M059J (cell line): ENCODE results near the gene PPP1R13L. TPM values are rescaled to one million over a fixed set of nuclear protein-coding genes. Genes with fewer than 3 reads are reported as not detected.

Experiments
- DNase-seq: peaks from one replicate; pipeline ENCODE4 v3.0.0-alpha.2; 2012; ENCODE audit warnings: low read depth
- total RNA-seq: library from RNA; depleted of rRNA; stranded (reverse); fragments of >200 nt; shearing (Covaris generic); gene quantifications from 2 replicates; pipeline ENCODE4 v1.2.3, GENCODE V29; 2014

The PPP1R13L gene
- total RNA-seq, 1 experiment from 2014 or later, result 7.4 TPM

DNA sequence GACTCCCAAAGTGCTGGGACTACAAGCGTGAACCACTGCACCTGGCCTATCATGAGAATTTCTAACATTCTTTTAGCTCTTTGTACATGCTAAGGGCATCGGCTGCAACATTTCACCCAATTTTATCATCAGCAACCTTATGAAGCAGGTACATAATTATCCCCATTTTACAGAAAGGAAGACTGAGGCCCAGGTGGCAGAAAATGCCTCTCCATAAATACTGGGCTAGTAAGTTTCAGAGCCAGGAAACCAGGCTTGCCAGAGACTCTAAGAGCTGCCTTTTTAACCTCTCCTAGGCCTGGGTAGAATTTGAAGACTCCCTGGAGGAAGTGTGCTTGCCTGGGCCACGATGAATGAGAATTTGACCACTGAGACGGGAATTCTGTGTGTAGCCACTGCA lies 36.7 kb downstream of the PPP1R13L start:
- no peak for DNase-seq

DNA sequence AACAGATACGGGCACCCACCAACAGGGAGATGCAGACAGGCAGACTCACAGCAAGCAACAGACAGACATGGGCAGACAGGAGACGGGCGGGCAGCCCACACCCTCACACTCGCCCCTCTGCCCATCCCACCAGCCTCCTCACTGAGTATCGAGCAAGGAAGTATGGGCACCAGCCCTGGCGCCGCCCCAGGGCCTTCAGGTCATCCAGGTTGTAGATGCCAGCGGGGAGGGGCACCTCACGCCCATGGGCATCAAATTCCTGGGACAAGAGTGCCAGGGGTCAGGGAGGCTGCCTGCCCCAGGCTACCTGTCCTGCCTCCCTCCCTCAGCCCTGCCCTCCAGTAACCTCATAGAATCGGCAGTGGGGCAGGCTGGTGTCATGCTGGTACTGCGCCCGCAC lies 40.2 kb downstream of the PPP1R13L start:
- DNase-seq, result no peak

DNA sequence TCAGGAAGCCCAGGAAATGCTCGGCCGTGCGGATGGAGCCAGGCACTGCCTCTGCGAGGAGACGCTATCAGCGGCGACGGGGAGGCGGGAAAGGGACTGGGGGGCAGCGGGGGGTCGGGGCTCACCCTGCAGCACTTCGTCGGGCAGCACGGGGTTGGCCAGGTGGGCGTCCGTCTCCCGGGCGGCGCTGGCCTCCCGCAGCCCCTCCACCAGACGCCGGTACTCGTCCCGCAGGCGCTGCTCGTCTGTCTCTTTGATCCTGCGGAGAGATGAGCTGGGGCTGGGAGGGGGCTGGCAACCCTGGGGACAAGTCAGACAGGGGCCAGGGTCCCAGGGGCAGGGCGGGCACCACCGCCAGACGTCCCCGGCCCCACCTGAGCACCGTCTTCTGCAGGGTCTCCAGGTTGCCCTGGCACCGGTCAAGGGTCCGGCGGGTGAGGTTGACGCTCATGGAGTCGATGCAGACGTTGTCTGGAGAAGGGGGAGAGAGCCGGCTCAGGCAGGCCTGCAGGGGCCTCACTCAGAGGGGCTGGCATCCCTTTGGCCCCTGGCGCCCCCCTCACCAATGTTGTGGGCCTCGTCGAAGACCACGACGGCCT lies 40.9 kb downstream of the PPP1R13L start:
- no peak for DNase-seq

DNA sequence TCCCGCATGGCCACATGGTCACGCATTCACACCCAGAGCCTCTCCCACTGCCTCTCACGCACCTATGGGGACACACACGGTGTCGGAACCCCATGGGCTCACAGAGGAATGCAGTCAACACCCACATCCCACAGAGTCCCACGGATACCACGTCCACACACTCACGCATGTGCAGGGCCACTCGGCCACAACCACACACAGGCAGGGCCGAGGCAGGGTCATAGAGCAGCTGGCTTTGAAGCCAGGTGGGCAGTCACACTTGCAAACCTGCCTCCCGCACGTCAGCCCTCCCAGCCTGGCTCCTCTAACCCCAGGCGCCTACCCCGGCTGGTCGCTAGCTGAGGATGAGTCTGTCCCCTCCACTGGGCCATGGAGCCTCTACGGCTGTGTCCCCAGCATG lies 42.6 kb downstream of the PPP1R13L start:
- DNase-seq, result no peak

DNA sequence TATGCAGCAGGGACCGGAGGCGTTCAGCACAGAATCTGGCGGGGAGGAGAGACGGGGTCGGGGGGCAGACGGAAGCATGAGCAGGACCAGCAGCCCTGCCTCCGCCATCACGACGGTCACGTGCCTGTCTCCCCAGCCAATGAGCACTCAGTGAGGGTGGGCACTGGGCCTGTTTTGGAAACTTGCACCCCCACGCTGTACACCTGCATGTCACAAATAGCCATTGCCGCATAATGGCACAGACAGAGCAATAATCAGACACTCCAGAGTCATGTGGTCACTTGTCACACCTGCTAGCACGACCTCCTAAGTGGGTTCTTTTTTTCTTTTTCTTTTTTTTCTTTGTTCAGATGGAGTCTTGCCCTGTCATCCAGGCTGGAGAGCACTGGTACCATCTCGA lies 43.3 kb downstream of the PPP1R13L start:
- DNase-seq, result no peak

DNA sequence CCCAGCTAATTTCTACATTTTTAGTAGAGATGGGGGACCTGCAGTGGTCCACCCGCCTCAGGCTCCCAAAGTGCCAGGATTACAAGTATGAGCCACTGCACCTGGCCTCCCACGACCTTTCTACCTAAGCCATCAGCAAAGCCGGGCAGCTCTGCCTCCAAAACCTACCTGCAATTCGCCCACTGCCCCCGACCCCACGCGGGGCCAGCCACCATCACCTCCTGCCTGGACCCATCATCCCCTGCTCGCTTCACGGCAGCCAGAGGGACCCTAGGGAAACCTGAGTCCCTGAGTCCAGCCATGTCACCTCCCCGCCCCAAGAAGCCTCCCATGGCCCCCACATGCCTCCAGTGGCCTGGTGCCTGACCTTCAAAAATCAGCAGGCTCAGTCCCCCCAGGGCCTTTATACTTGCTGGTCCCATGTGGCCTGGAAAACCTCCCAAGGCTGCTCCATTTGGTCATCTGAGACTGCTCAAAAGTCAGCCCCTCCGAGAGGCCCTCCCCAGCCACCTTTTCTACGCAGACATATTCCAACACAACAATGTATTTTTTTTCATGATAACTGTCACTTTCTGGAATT lies 46.6 kb downstream of the PPP1R13L start:
- no peak for DNase-seq

DNA sequence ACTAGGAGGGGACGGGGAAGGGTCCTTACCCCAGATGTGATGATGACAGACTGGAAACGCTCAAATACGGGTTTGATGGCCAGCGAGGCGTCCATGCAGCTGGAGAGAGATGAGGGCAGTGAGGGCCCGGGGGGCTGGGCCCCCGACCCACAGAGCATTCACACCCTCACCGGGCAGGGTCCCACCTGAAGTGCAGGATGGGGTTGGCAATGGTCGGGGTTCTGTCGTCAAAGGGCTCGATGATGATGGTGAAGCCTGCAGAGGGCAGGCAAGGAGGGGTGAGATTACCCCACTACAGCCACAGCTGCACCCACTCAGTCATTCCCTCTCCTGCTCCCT lies 47.5 kb downstream of the PPP1R13L start:
- DNase-seq, result no peak

DNA sequence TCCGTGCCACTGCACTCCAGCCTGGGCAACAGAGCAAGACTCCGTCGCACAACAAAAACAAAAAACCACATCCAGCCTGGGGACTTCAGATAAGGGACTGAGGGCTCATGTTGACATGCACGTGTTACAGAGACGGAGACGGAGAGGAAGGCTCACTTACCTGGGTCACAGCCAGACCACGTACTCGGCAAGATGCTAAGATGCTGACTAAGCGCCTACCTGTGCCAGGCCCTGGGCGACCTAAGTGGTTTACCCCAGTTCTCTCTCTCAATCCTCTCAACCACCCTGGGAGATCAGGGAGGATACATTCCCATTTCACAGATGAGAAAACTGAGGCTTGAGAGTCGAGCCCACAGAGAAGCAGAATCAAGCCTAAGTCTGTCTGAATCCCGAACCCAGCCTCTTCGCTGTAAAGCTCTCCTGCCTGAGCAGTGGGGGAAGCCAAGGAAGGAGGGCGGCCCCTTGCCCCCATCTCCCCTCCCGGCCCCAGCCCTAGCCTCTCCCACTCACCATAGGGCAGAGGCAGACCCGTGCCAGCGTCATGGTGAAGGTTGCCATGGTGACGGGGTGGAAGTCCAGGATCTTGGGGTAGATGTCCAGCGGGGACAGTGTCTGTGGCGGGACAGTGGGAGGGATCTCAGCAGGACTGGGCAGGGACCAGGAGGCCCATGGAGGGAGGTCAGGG lies 48.0 kb downstream of the PPP1R13L start:
- DNase-seq, result no peak

DNA sequence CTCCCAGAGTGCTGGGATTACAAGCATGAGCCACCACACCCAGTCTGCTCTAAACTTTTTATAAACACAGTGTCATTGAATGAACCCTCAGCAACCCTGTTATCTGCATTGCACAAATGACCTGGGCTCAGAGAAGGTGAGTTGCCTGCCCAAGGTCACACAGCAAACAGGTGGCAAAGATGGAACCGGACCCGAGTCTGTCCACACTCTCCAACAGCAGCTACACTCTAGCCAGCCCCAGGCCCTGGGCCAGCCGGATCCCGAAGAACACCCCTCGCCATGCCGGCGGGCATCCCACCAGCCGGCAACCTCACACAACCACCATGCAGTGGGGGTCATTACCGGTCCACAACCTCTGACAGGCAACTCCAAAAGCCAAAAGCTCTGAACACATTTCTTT lies 49.0 kb downstream of the PPP1R13L start:
- DNase-seq, result no peak

DNA sequence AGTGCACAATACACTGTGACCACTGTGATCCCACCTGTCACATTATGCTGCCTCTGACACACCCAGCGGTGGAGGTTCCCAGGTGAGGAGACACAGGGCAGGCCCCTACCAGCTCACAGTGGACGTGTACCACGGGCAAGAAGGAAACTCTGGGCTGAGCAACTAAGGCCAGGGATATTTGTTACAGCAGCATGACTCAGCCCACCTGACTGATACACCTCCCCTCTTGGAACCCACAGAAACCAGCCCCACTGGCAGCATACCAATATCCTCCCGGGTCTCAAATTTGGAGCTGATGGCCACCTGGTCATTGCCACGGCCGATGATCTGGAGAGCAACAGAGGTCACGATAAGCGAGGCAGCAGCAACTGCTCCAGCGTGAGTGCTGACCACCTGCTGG lies 49.5 kb downstream of the PPP1R13L start:
- DNase-seq, result no peak

DNA sequence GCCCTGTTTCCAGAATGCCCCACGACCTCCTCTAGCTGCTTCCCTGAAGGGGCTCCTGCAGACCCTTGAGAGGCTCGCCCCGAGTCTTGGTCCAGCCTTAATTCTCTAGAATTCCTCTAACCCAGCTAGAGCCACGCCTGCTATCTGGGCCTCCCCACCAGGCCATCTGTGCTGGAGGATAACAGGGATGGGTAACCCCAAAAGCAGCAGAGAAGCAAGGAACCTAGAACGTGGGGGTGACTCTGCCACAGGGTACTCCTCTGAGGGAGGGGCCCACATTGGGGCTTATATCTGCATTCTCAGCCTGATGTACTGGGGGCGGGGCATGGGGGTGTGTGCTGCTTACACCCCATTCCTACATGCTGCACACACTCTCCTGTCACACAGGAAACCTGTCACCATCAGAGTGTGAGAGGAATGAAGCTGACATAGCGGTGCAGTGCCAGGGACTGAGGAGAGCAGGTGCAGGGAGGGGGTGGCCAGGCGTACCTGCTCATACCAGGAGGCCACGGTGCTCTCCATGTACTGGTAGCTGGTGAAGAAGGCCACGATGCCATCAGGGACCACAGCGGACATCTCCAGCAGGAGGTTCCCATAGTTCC lies 50.5 kb downstream of the PPP1R13L start:
- DNase-seq, result no peak

DNA sequence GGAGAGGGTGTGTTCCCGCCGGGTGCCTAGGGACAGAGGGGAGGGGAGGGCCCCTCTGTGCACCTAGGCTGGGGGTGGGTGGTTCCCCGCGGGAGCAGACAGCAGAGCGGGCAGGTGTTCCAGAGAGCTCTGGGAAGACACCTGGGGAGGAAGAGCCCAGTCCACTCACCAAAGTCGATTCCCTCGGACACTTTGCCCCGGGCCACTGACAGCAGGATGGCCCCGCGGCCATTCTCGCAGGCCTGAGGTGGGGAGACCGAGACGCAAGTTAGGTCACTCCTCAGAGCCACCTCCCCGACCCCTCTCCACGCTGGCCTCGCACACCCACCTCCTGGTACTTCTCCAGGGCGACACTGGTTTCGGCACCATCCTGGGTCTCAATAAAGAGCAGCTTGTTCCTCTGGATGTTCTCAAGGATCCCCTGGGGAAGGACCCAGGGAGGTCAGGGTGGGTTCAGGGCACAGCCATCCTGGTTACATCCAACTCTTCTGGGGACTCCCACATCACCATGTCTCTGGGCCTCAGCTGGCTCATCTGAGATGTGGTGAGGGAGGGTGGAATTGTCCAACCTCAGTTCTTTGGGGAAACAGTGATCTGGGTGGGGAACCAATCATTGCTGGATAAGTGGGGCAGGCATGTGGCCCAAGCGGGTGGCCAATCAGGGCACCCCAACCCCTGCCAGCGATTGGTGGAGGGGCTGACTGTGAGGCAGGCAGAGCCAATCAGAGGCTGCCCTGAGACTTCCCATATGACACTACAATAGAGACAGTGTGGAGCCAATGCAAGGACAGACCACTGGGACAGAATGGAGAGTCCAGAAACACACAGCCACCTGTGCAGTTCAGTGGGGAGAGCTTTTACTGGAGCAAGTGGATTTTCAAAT lies 51.7 kb downstream of the PPP1R13L start:
- no peak for DNase-seq

DNA sequence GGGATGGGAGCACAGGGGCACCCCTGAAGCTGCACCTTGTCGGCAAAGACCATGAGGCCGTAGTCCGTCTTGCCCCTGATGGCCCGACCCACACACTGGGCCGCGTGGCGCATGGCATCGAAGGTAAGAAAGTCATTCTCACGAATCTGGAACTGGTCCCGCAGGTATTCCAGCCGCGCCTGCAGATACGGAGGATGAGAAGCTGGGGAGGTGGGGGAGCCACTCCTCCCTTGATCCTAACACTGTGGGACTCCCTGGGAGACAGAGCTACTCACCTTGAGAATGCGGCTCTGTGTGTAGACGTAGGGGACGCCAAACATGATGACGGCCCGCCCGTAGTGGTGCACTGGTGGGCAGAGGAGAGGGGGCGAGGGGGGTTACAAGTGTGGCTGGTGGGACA lies 52.4 kb downstream of the PPP1R13L start:
- no peak for DNase-seq

DNA sequence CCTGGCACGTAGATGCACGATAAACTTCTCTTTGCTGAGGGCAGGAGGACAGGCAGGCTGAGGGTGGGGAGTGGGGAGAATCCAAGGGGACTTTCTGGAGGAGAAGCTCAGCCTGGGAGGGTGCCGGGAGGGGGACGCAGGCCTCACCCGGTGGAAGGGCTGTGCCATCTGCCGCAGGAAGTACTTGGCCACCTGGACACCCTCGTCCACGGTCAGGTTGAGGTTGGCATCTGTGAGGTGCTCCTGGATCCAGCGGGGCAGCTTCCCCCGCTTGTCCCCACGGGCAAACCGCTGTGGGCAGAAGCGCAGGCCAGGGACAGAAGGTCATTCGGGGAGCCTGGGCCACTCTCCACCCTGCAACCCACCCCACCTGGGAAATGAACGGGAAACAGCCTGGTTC lies 52.8 kb downstream of the PPP1R13L start:
- no peak for DNase-seq

DNA sequence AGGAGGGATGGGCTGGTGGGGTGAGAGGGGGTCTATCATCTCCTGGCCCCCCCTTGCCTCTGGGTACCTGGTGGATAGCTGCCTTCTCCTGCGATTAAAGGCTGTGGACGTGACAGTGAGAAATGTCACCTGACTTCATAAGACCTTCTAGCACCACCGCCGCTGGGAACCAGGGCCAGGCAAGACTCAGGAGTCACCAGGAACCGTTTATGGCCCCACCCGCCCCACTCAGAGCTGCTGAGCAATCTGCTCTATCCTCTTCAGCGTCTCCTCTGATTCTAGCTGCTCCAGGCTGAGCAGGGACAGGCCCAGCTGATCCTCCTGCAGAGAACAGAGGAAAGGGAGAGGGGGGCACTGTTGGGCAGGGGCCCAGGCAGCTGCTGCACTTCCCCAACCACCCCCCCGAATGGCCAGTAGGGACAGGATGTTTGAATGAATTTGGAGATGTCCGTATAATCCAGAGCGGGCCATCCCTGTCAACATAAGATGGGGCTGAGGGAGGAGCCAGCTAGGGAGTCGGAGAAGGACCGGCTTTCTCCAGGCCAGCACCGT lies 53.4 kb downstream of the PPP1R13L start:
- no peak for DNase-seq

DNA sequence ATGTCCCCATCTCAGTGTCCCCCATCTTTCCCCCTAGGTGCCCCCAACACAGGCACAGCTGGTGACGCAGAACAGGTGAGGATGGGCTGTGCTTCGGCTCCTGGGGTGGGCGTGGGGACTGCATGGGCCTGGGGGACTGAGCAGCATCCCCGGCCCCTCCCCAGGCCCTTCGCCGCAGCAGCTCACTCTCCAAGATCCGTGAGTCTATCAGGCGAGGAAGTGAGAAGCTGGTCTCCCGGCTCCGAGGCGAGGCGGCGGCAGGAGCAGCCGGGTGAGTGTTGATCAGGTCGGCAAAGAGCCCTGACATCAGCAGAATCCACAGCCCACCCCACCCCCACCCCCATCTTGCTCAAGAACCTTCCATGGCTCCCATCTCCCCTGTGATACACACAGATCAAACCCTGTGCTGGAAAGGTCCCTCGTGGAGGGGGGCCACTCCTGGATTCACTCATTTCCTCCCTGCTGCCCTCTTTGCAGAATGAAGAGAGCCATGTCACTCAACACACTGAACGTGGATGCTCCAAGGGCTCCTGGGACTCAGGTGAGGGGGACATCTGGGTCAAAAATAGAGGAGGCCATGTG lies 54.3 kb downstream of the PPP1R13L start:
- DNase-seq, result no peak

DNA sequence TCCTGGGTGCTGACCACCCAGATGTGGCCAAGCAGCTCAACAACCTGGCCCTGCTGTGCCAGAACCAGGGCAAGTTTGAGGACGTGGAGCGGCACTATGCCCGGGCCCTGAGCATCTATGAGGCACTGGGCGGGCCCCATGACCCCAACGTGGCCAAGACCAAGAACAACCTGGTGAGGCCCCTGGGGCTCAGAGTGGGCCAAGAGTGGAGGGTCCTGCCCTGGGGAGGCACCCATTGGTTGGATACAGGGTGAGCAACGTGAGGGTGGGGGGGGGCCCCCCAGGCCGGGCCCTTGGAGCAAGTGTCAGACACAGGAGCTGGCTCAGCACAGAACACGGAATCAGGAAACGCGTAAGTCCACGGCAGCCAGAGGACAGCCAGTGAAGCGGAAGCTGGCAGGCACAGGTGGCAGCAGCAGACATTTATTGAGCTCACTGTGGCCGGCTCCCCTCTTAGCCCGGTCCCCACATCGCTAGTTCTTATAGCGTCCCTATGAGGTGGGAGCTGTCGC lies 55.4 kb downstream of the PPP1R13L start:
- no peak for DNase-seq

DNA sequence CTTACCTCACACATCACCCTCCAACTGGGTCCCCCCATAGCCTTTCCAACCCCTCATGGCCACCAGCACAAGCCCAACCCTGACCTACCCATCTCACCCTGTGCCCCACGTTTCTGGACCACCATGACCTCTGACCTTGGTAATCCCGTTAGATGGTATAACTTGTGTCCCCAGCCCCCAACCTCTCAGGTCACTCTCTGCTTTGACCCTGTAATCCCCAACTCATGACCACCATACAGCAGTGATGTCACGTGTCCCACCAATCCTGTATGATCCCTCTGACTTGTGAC lies 55.8 kb downstream of the PPP1R13L start:
- DNase-seq, result no peak

DNA sequence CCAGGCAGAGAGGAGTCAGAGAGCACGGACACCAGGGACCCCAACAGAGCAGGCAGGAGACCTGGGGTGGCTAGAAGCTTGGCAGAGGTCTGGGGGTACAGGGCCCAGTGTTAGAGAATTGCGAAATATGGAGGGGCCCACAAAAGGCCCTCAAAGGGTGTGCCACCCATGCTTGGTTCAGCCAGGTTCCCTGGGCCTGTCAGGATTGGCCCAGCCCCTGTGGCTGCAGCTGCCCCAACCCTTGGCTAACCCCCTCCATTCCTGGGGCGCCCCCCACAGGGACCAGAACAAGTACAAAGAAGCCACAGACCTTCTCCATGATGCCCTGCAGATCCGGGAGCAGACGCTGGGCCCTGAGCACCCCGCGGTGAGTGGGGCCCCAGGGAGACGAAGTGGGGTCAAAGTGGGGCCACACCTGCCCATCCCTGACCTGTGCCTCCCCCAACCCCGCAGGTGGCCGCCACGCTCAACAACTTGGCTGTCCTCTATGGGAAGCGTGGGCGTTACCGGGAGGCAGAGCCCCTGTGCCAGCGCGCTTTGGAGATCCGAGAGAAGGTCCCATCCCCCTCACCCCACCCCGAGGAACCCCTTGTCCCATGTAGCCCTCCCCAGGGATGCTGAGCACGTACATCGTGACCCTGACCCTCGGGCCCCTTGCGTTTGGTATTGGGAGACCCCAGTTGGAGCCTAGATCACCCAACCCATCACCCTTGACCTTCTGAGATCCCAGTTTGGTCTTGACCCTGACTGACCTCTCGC lies 56.3 kb downstream of the PPP1R13L start:
- no peak for DNase-seq

DNA sequence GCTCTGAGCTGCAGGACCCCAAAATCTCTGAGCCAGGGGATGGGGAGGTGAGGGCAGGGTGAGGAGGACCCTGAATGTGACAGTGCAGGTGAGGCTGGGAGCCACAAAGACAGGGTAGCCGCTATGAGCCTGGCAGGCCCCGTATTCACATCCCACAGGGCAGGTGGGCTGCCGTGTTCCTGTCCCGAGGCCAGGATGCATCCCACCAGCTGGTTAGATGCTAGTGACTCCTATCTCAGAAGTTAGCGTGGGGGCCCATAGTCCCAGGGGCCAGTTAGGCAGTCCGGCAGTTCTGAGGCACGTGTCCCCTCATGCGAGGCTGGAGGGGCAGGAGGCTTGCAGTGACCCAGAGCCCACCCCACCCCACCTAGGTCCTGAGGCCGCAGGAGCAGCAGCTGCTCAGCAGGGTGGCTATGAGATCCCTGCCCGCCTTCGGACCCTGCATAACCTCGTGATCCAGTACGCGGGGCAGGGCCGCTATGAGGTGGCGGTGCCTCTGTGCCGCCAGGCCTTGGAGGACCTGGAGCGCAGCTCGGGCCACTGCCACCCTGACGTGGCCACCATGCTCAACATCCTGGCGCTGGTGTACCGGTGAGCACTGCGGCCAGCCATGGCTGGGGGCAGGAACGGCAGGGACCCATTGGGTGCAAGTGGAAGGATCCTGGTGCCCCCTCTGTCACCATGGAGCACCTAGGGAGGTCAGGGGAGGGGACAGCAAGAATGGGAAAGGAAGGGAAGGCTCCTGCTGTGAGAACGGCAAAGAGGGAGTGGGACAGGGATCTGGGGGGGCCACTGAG lies 57.1 kb downstream of the PPP1R13L start:
- no peak for DNase-seq
